Endodermal cell (in vitro differentiated cells): Measurements from ENCODE around the gene KIAA1671. TPM values are rescaled to one million over a fixed set of nuclear protein-coding genes. Genes with fewer than 3 reads are reported as not detected.

Experiments
- DNase-seq: peaks from one replicate; pipeline ENCODE4 v3.0.0-alpha.2; 2017
- H3K27ac ChIP-seq: 2 replicates; pipeline ENCODE4 v1.5.1; 2013; ENCODE audit warnings: mild to moderate bottlenecking, low read depth, low read length, moderate library complexity
- H3K27me3 ChIP-seq: 2 replicates; pipeline ENCODE4 v1.6.1; 2013; ENCODE audit warnings: mild to moderate bottlenecking, low read length, moderate library complexity; ENCODE audit not compliant: insufficient read depth, control insufficient read depth, poor library complexity, severe bottlenecking
- H3K36me3 ChIP-seq: 2 replicates; pipeline ENCODE4 v1.7.0; 2013; ENCODE audit warnings: mild to moderate bottlenecking, low read length, moderate library complexity; ENCODE audit not compliant: control insufficient read depth, insufficient read depth
- H3K4me1 ChIP-seq: one replicate; pipeline ENCODE4 v1.7.0; 2013; ENCODE audit warnings: low read length; ENCODE audit not compliant: control insufficient read depth, insufficient read depth
- H3K4me3 ChIP-seq: 2 replicates; pipeline ENCODE4 v1.5.1; 2013; ENCODE audit warnings: mild to moderate bottlenecking, low read length, moderate library complexity
- H3K9ac ChIP-seq: 2 replicates; pipeline ENCODE4 v1.6.1; 2013; ENCODE audit warnings: mild to moderate bottlenecking, low read length, moderate library complexity; ENCODE audit not compliant: poor library complexity, severe bottlenecking; ENCODE audit errors: extremely low read depth
- H3K9me3 ChIP-seq: 2 replicates; pipeline ENCODE4 v1.6.1; 2013; ENCODE audit warnings: mild to moderate bottlenecking, low read length, moderate library complexity; ENCODE audit not compliant: control insufficient read depth
- H3K27ac Mint-ChIP-seq: 2 replicates; pipeline ENCODE4 v1.8.0; 2020; ENCODE audit warnings: mixed read lengths
- H3K27me3 Mint-ChIP-seq: 2 replicates; pipeline ENCODE4 v1.8.0; 2021; ENCODE audit warnings: mild to moderate bottlenecking, mixed read lengths; ENCODE audit not compliant: insufficient read depth
- H3K36me3 Mint-ChIP-seq: 2 replicates; pipeline ENCODE4 v1.8.0; 2020; ENCODE audit warnings: low read depth, mixed read lengths
- H3K4me1 Mint-ChIP-seq: 2 replicates; pipeline ENCODE4 v1.8.0; 2020; ENCODE audit warnings: mixed read lengths
- H3K4me3 Mint-ChIP-seq: 2 replicates; pipeline ENCODE4 v1.8.0; 2020; ENCODE audit warnings: mild to moderate bottlenecking, moderate library complexity, mixed read lengths
- H3K9me3 Mint-ChIP-seq: 2 replicates; pipeline ENCODE4 v1.8.0; 2020; ENCODE audit warnings: mild to moderate bottlenecking, mixed read lengths
- WGBS, 2 experiments: methylation state at CpG; one replicate each; pipeline versions ENCODE4 v1.1.5 to v1.1.7; 2013; ENCODE audit warnings: missing lambda C conversion rate in 2 of 2, mixed read lengths in 1 of 2; ENCODE audit not compliant: insufficient coverage in 1 of 2, insufficient read length in 1 of 2; 5-methylcytosine and 5-hydroxymethylcytosine counted together
- total RNA-seq, 2 donors: library from RNA; stranded (reverse); fragmentation: NEBNext Ultra II Directional in 1 of 2; extraction: Animal tissue kit (Norgen Biotek cat#: 25700) in 1 of 2; gene quantifications; 2 replicates in 1 of 2; 3 replicates in 1 of 2; pipeline ENCODE4 v1.2.1, GENCODE V29; 2021
- TF ChIP-seq, protein P1 (sequence below): fragments of 200-600 bp; sonication (generic); conservative IDR thresholded peaks from 2 replicates; pipeline ENCODE4 v1.5.0; 2021; ENCODE audit warnings: antibody characterized with exemption, mild to moderate bottlenecking

KIAA1671 gene
- total RNA-seq, 2 donors from 2014 or later: 38.8 to 43.7 TPM

DNA sequence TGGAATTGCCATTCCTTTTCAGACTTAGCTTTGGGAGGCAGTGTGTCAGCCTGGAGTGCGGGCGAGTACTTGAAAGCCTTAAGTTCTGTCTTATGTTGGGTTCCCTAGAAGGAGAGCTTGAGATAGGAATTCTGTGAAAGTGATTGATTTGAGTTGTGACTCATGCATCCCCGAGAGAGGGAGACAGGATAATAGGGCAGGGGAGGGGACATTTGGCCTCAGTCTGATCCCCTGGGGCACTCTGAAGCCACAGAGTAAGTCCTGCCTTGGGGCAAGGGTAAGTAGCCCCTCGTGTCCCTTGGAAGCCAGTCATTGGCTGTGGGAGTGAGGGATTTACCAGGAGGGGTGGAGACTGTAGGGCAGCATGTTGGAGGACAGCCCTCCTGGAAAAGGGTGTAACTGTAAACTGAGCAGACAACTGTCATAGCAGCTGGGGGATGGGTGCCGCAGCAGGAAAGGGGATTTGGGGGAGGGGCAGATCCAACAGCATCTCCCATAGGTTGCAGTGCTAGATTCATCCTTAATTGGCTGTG, 44.0 kb downstream of the KIAA1671 start:
- Mint-ChIP-seq H3K9me3 (no peaks in the 10 kb centered on the region), H3K27me3 (no peaks in the 10 kb centered on the region), H3K27ac (peak overlapping the region; percentile 92), H3K4me3 (peak overlapping the region; percentile 36), H3K4me1 (peaks cover 48% of the 10 kb centered on the region), H3K36me3 (peaks cover 3% of the 10 kb centered on the region)
- peaks cover 15% of the 10 kb centered on the region for H3K4me1 ChIP-seq
- H3K9ac ChIP-seq: peak overlapping the region; percentile 37
- H3K4me3 ChIP-seq: peak overlapping the region; percentile 72
- TF ChIP-seq, protein P1, sequence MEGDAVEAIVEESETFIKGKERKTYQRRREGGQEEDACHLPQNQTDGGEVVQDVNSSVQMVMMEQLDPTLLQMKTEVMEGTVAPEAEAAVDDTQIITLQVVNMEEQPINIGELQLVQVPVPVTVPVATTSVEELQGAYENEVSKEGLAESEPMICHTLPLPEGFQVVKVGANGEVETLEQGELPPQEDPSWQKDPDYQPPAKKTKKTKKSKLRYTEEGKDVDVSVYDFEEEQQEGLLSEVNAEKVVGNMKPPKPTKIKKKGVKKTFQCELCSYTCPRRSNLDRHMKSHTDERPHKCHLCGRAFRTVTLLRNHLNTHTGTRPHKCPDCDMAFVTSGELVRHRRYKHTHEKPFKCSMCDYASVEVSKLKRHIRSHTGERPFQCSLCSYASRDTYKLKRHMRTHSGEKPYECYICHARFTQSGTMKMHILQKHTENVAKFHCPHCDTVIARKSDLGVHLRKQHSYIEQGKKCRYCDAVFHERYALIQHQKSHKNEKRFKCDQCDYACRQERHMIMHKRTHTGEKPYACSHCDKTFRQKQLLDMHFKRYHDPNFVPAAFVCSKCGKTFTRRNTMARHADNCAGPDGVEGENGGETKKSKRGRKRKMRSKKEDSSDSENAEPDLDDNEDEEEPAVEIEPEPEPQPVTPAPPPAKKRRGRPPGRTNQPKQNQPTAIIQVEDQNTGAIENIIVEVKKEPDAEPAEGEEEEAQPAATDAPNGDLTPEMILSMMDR: no peak
- peak overlapping the region; percentile 50 for H3K27ac ChIP-seq
- no peaks in the 10 kb centered on the region for H3K36me3 ChIP-seq
- H3K9me3 ChIP-seq: no peaks in the 10 kb centered on the region
- peak; percentile 96 for DNase-seq
- WGBS, 2 experiments: 0 to 5% methylated on average over 1 to 5 of the region's 5 CpGs
- no peaks in the 10 kb centered on the region for H3K27me3 ChIP-seq

DNA sequence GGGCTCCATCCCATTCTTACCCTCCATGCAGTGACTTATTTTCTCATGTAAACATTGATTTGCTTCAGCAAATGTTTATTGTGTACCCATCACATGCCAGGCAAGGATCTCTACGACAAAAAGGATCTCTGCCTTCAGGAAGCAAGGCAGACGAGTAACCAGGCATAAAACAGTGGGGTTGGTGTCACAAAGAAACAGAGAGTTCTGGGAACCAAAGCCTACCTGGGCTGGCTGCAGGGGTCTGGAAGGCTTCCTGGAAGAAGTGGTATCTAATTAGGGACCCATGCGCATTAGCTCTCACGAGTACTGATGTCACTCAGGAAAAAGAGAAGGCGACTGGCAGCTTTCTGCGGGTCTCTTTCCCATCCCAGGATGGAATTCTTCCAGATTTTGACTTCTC, 44.5 kb downstream of the KIAA1671 start:
- Histone ChIP-seq H3K4me3 (peak overlapping the region; percentile 6), H3K4me1 (peaks cover 15% of the 10 kb centered on the region), H3K9ac (peak overlapping the region; percentile 5), H3K36me3 (no peaks in the 10 kb centered on the region), H3K27me3 (no peaks in the 10 kb centered on the region), H3K27ac (no peak overlapping the region), H3K9me3 (no peaks in the 10 kb centered on the region)
- H3K27ac Mint-ChIP-seq: peak overlapping the region; percentile 92
- no peaks in the 10 kb centered on the region for H3K27me3 Mint-ChIP-seq
- peaks cover 44% of the 10 kb centered on the region for H3K4me1 Mint-ChIP-seq
- DNase-seq: peak; percentile 65
- WGBS, 2 experiments: 39 to 42% methylated on average over 6 of the region's 6 CpGs
- H3K9me3 Mint-ChIP-seq: no peaks in the 10 kb centered on the region
- peaks cover 3% of the 10 kb centered on the region for H3K36me3 Mint-ChIP-seq
- H3K4me3 Mint-ChIP-seq: peak overlapping the region; percentile 36
- TF ChIP-seq, protein P1: no peak

DNA sequence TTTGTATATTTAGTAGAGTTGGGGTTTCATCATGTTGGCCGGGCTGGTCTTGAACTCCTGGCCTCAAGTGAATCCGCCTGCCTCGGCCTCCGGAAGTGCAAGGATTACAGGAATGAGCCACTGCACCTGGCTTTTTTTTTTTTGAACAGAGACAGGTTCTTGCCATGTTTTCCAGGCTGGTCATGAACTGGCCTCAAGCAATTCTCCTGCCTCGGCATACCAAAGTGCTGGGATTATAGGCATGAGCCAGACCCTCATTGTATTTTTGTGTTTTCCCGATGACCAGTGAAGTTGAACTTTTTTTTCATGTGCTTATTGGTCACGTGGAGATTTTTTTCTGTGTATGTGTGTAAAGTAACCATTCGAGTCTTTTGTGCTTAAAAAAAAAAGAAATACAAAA, 48.2 kb downstream of the KIAA1671 start:
- Mint-ChIP-seq H3K9me3 (no peaks in the 10 kb centered on the region), H3K4me3 (no peak overlapping the region), H3K4me1 (peaks cover 34% of the 10 kb centered on the region), H3K36me3 (peaks cover 3% of the 10 kb centered on the region), H3K27me3 (no peaks in the 10 kb centered on the region), H3K27ac (peak overlapping the region; percentile 35)
- H3K9ac ChIP-seq: no peak overlapping the region
- DNase-seq: no peak
- peaks cover 14% of the 10 kb centered on the region for H3K4me1 ChIP-seq
- no peaks in the 10 kb centered on the region for H3K9me3 ChIP-seq
- no peak overlapping the region for H3K4me3 ChIP-seq
- TF ChIP-seq, protein P1: no peak
- H3K27me3 ChIP-seq: no peaks in the 10 kb centered on the region
- H3K27ac ChIP-seq: no peak overlapping the region
- WGBS, 2 experiments: 83 to 84% methylated on average over 8 of the region's 8 CpGs
- H3K36me3 ChIP-seq: no peaks in the 10 kb centered on the region
